Body of pancreas (tissue), 4 donors: ENCODE measurements around the gene CENPVL3. TPM values are rescaled to one million over a fixed set of nuclear protein-coding genes. Genes with fewer than 3 reads are reported as not detected.

ENCODE experiments used
- ATAC-seq: fragments of 150-250 bp; one replicate; pipeline ENCODE4 v1.9.1; 2016
- DNase-seq, 4 donors: peaks; one replicate each; pipeline ENCODE4 v3.0.0-alpha.2; 2019
- H3K27ac ChIP-seq, 4 donors: fragments of 200-600 bp; sonication (generic); 1 replicate in 3 of 4; 2 replicates in 1 of 4; pipeline versions ENCODE4 v1.5.1 to v1.6.1; 2016 to 2019; ENCODE audit warnings: mild to moderate bottlenecking in 1 of 4, mixed read lengths in 1 of 4, moderate library complexity in 1 of 4
- H3K27me3 ChIP-seq, 2 donors: fragments of 200-600 bp; sonication (generic); one replicate each; pipeline ENCODE4 v1.6.0; 2016; ENCODE audit warnings: mild to moderate bottlenecking in 1 of 2
- H3K36me3 ChIP-seq, 2 donors: fragments of 200-600 bp; sonication (generic); replicated peaks in 1 of 2; 2 replicates each; pipeline ENCODE4 v1.5.1; 2016; ENCODE audit warnings: low read depth in 2 of 2; ENCODE audit not compliant: insufficient read depth in 1 of 2
- H3K4me1 ChIP-seq: fragments of 200-600 bp; sonication (generic); one replicate; pipeline ENCODE4 v1.6.0; 2016
- H3K4me3 ChIP-seq, 2 donors: fragments of 200-600 bp; sonication (generic); 1 replicate in 1 of 2; 2 replicates in 1 of 2; pipeline ENCODE4 v1.5.1; 2016 to 2019
- H3K9me3 ChIP-seq, 3 donors: fragments of 200-600 bp; sonication (generic); 1 replicate in 2 of 3; 2 replicates in 1 of 3; pipeline ENCODE4 v1.5.1; 2016
- POLR2A ChIP-seq, 3 donors: fragments of 450-650 bp; IDR thresholded peaks; one replicate each; pipeline ENCODE4 v1.6.1; 2016; ENCODE audit warnings: antibody characterized with exemption in 3 of 3, mild to moderate bottlenecking in 2 of 3
- WGBS, 2 donors: methylation state at CpG; one replicate each; pipeline ENCODE4 v1.1.5; 2017; 5-methylcytosine and 5-hydroxymethylcytosine counted together
- intact Hi-C: fragments of 100-400 bp; cut with DNase I; formaldehyde crosslinking; loops from one replicate; pipeline ENCODE4 v1.15.1; 2023
- total RNA-seq, 2 donors: library from RNA; depleted of rRNA; stranded (reverse); fragments of >200 nt; gene quantifications; one replicate each; pipeline ENCODE4 v1.1.0, GENCODE V29; 2016
- TF ChIP-seq, protein P1 (sequence below), 7 experiments: fragments of 450-650 bp in 4 of 7; fragments of 200-600 bp in 3 of 7; sonication (generic) in 3 of 7; IDR thresholded peaks; one replicate each; pipeline ENCODE4 v1.5.1; 2016 to 2019; ENCODE audit warnings: antibody characterized with exemption in 7 of 7

CENPVL3 gene
- total RNA-seq, 2 donors from 2014 or later, result not detected

DNA sequence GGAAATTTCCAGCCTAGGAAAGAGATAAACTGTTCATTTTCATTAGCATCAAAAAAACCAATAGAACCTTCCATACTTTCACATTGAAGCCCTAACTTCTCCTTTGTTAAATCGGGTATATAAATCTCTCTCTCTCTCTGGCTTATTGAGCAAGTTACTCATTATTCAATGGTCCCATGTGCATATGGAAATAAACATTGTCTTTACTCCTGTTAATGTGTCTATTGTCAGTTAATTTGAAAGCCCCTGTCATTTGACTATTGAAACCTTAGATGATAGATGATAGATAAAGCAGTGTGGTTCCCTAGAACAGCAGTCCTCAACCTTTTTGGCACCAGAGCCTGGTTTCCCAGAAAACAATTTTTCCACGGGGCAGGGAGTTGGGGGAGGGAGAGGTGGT is 46.8 kb downstream of the CENPVL3 start:
- no peaks in the 10 kb centered on the region for H3K9me3 ChIP-seq
- no peak for DNase-seq
- H3K4me3 ChIP-seq, result no peak overlapping the region
- no peaks in the 10 kb centered on the region for H3K4me1 ChIP-seq
- ATAC-seq, result no peak
- intact Hi-C loops, result no loop called here
- WGBS, 2 donors, result 23 to 74% methylated on average over 1 to 2 of the region's 2 CpGs
- no peaks in the 10 kb centered on the region for H3K36me3 ChIP-seq
- H3K27me3 ChIP-seq, result no peaks in the 10 kb centered on the region
- TF ChIP-seq, protein P1, sequence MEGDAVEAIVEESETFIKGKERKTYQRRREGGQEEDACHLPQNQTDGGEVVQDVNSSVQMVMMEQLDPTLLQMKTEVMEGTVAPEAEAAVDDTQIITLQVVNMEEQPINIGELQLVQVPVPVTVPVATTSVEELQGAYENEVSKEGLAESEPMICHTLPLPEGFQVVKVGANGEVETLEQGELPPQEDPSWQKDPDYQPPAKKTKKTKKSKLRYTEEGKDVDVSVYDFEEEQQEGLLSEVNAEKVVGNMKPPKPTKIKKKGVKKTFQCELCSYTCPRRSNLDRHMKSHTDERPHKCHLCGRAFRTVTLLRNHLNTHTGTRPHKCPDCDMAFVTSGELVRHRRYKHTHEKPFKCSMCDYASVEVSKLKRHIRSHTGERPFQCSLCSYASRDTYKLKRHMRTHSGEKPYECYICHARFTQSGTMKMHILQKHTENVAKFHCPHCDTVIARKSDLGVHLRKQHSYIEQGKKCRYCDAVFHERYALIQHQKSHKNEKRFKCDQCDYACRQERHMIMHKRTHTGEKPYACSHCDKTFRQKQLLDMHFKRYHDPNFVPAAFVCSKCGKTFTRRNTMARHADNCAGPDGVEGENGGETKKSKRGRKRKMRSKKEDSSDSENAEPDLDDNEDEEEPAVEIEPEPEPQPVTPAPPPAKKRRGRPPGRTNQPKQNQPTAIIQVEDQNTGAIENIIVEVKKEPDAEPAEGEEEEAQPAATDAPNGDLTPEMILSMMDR (IDR thresholded peaks at IDR 0.05), result no peak
- no peak for TF ChIP-seq POLR2A (IDR thresholded peaks at IDR 0.05)
- no peak overlapping the region for H3K27ac ChIP-seq

DNA sequence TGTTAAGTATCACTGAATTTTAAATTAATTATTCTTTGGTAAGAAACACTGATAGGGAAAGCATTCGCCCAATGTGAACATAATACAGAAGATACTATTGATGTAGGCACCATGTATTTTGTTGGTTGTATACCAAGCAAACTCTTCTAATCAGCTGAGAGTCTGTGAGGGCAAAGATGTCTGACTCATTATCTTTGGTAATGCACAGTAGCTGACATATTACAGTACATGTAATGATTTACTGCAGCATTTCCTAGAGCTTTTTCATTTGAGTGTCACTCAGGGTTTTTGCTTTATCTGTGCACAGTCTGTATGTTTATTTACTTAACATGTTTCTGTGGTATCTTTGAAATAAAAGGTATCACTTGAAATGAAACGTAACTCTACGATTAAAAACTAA is 49.2 kb downstream of the CENPVL3 start:
- Histone ChIP-seq H3K9me3 (no peaks in the 10 kb centered on the region), H3K27me3 (no peaks in the 10 kb centered on the region), H3K27ac (no peak overlapping the region), H3K4me3 (no peak overlapping the region), H3K4me1 (no peaks in the 10 kb centered on the region), H3K36me3 (no peaks in the 10 kb centered on the region)
- WGBS, 2 donors, result 59 to 60% methylated on average over 3 of the region's 3 CpGs
- no peak for ATAC-seq
- intact Hi-C loops, result no loop called here
- DNase-seq, result no peak
- TF ChIP-seq, protein P1 (IDR thresholded peaks at IDR 0.05), result no peak
- no peak for TF ChIP-seq POLR2A (IDR thresholded peaks at IDR 0.05)

DNA sequence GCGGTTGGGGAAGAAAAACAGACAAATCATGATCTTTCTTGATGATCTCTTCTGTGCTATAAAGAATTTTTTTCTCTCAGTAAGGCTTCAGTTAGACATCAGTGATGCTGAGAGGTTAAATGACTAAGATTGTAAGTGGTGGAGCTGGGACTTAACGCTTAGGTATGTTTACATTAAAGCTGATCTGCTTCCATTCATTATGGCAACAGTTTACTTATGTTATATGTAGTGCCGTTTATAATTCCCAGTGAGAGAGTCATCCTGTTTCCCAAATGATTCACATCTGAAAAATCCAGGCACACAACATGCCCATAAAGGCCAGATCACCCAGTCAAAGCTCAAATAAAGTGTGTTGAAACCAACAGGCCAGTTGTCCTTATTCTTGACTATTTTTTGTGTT is 50.1 kb downstream of the CENPVL3 start:
- no peak for ATAC-seq
- Histone ChIP-seq H3K27ac (no peak overlapping the region), H3K9me3 (no peaks in the 10 kb centered on the region), H3K27me3 (no peaks in the 10 kb centered on the region), H3K4me1 (no peaks in the 10 kb centered on the region), H3K4me3 (no peak overlapping the region), H3K36me3 (no peaks in the 10 kb centered on the region)
- DNase-seq, result no peak
- TF ChIP-seq, protein P1 (IDR thresholded peaks at IDR 0.05), result no peak
- no peak for TF ChIP-seq POLR2A (IDR thresholded peaks at IDR 0.05)
- intact Hi-C loops, result no loop called here
- WGBS, 2 donors, result 63 to 64% methylated on average over 3 of the region's 3 CpGs

Other genes with a start within 250 kb of the CENPVL3 start
- gene NUDT11, start 122.3 kb downstream of the CENPVL3 start, total RNA-seq, result 1 to 10 TPM; 2.0 to 2.1 TPM
- not detected for gene CENPVL2, start 63.9 kb upstream of the CENPVL3 start, total RNA-seq
- not detected for gene CENPVL1, start 91.6 kb upstream of the CENPVL3 start, total RNA-seq
- gene GSPT2, start 124.5 kb upstream of the CENPVL3 start, total RNA-seq, result 1 to 10 TPM in 1 of 2 donors, under 1 TPM in 1; 0.66 to 3.1 TPM